Fibroblast of lung (primary cell): ENCODE results near the gene NXPE3.

Experiments used
- CTCF ChIP-seq, 2 donors: IDR thresholded peaks in 1 of 2; conservative IDR thresholded peaks in 1 of 2; 1 replicate in 1 of 2; 2 replicates in 1 of 2; pipeline ENCODE4 v1.5.1; 2011 to 2012; ENCODE audit warnings: low read length in 2 of 2, control low read depth in 1 of 2, inconsistent platforms in 1 of 2, low read depth in 1 of 2, mild to moderate bottlenecking in 1 of 2
- EZH2 ChIP-seq: IDR thresholded peaks from 2 replicates; pipeline ENCODE4 v1.5.1; 2012; ENCODE audit warnings: low read length, control low read depth, mild to moderate bottlenecking; ENCODE audit errors: missing control alignments

GRCh38 chr3:101803173-101803782 lies 24.3 kb downstream of the NXPE3 start:
- TF ChIP-seq CTCF (conservative IDR thresholded peaks at IDR 0.05 in 1 of 2, IDR thresholded peaks at IDR 0.05 in 1 of 2; ENCODE audit: low read depth in 1 of 2, low read length in 2 of 2) (peak; percentile 77 to 86), EZH2 (no peak)
